Body of pancreas (tissue), 4 donors: ENCODE measurements around the gene MCF2L2. TPM values are rescaled to one million over a fixed set of nuclear protein-coding genes. Genes with fewer than 3 reads are reported as not detected.

ENCODE experiments used
- ATAC-seq: fragments of 150-250 bp; one replicate; pipeline ENCODE4 v1.9.1; 2016
- DNase-seq, 4 donors: peaks; one replicate each; pipeline ENCODE4 v3.0.0-alpha.2; 2019
- H3K27ac ChIP-seq, 4 donors: fragments of 200-600 bp; sonication (generic); 1 replicate in 3 of 4; 2 replicates in 1 of 4; pipeline versions ENCODE4 v1.5.1 to v1.6.1; 2016 to 2019; ENCODE audit warnings: mild to moderate bottlenecking in 1 of 4, mixed read lengths in 1 of 4, moderate library complexity in 1 of 4
- H3K27me3 ChIP-seq, 2 donors: fragments of 200-600 bp; sonication (generic); one replicate each; pipeline ENCODE4 v1.6.0; 2016; ENCODE audit warnings: mild to moderate bottlenecking in 1 of 2
- H3K36me3 ChIP-seq, 2 donors: fragments of 200-600 bp; sonication (generic); replicated peaks in 1 of 2; 2 replicates each; pipeline ENCODE4 v1.5.1; 2016; ENCODE audit warnings: low read depth in 2 of 2; ENCODE audit not compliant: insufficient read depth in 1 of 2
- H3K4me1 ChIP-seq: fragments of 200-600 bp; sonication (generic); one replicate; pipeline ENCODE4 v1.6.0; 2016
- H3K4me3 ChIP-seq, 2 donors: fragments of 200-600 bp; sonication (generic); 1 replicate in 1 of 2; 2 replicates in 1 of 2; pipeline ENCODE4 v1.5.1; 2016 to 2019
- H3K9me3 ChIP-seq, 3 donors: fragments of 200-600 bp; sonication (generic); 1 replicate in 2 of 3; 2 replicates in 1 of 3; pipeline ENCODE4 v1.5.1; 2016
- CTCF ChIP-seq, 7 experiments: fragments of 450-650 bp in 4 of 7; fragments of 200-600 bp in 3 of 7; sonication (generic) in 3 of 7; IDR thresholded peaks; one replicate each; pipeline ENCODE4 v1.5.1; 2016 to 2019; ENCODE audit warnings: antibody characterized with exemption in 7 of 7
- POLR2A ChIP-seq, 3 donors: fragments of 450-650 bp; IDR thresholded peaks; one replicate each; pipeline ENCODE4 v1.6.1; 2016; ENCODE audit warnings: antibody characterized with exemption in 3 of 3, mild to moderate bottlenecking in 2 of 3
- WGBS, 2 donors: methylation state at CpG; one replicate each; pipeline ENCODE4 v1.1.5; 2017; 5-methylcytosine and 5-hydroxymethylcytosine counted together
- intact Hi-C: fragments of 100-400 bp; cut with DNase I; formaldehyde crosslinking; loops from one replicate; pipeline ENCODE4 v1.15.1; 2023
- total RNA-seq, 2 donors: library from RNA; depleted of rRNA; stranded (reverse); fragments of >200 nt; gene quantifications; one replicate each; pipeline ENCODE4 v1.1.0, GENCODE V29; 2016

The MCF2L2 gene
- total RNA-seq, 2 donors from 2014 or later = 0.26 TPM; not detected in 1

GRCh38 chr3:183252973-183253527 is 175.4 kb downstream of the MCF2L2 start, which contains the start of gene B3GNT5:
TSS of gene B3GNT5 (plus strand) at chr3:183253253. CDS start at chr3:183269799, 16,546 bp downstream.
- no peaks in the 10 kb centered on the region for H3K9me3 ChIP-seq
- 0% methylated on average over 4 to 39 of the region's 43 CpGs for WGBS, 2 donors
- H3K36me3 ChIP-seq = no peaks in the 10 kb centered on the region
- TF ChIP-seq POLR2A (IDR thresholded peaks at IDR 0.05) (peak in 2 of 3 donors; percentile 56 to 61), CTCF (IDR thresholded peaks at IDR 0.05) (no peak)
- intact Hi-C loops = no loop called here
- peaks cover 12% of the 10 kb centered on the region for H3K4me1 ChIP-seq
- peak; percentile 79 to 90 (median 88) for DNase-seq
- no peaks in the 10 kb centered on the region for H3K27me3 ChIP-seq
- H3K27ac ChIP-seq = peak within 1 kb of the TSS; percentile 89 to 96 (median 91)
- peak within 1 kb of the TSS; percentile 50 to 70 for H3K4me3 ChIP-seq
- ATAC-seq = peak; percentile 80

GRCh38 chr3:183252118-183252782 is 176.2 kb downstream of the MCF2L2 start:
- peak overlapping the region; percentile 89 to 96 (median 91) for H3K27ac ChIP-seq
- 65 to 75% methylated on average over 5 of the region's 5 CpGs for WGBS, 2 donors

GRCh38 chr3:183249006-183249718 is 179.3 kb downstream of the MCF2L2 start:
- Histone ChIP-seq H3K4me1 (no peaks in the 10 kb centered on the region), H3K27me3 (no peaks in the 10 kb centered on the region), H3K36me3 (no peaks in the 10 kb centered on the region), H3K9me3 (no peaks in the 10 kb centered on the region), H3K27ac (no peak overlapping the region), H3K4me3 (no peak overlapping the region)
- ATAC-seq (no peak), DNase-seq (no peak)
- WGBS, 2 donors = 72 to 79% methylated on average over 6 of the region's 6 CpGs
- intact Hi-C loops = no loop called here
- TF ChIP-seq POLR2A (IDR thresholded peaks at IDR 0.05) (no peak), CTCF (IDR thresholded peaks at IDR 0.05) (no peak)

More at GRCh38 chr3:183252118-183252782, 176.2 kb downstream of the MCF2L2 start:
- DNase-seq (no peak), ATAC-seq (no peak)
- H3K27me3 ChIP-seq = no peaks in the 10 kb centered on the region
- H3K4me1 ChIP-seq = peaks cover 12% of the 10 kb centered on the region
- intact Hi-C loops = no loop called here
- no peak for TF ChIP-seq CTCF (IDR thresholded peaks at IDR 0.05)
- no peak for TF ChIP-seq POLR2A (IDR thresholded peaks at IDR 0.05)
- H3K9me3 ChIP-seq = no peaks in the 10 kb centered on the region
- H3K36me3 ChIP-seq = no peaks in the 10 kb centered on the region
- no peak overlapping the region for H3K4me3 ChIP-seq

GRCh38 chr3:183247011-183247589 is 181.3 kb downstream of the MCF2L2 start:
- Histone ChIP-seq H3K27ac (no peak overlapping the region), H3K9me3 (peaks cover 0 to 8% (median 0%) of the 10 kb centered on the region in 3 donors), H3K36me3 (no peaks in the 10 kb centered on the region), H3K27me3 (no peaks in the 10 kb centered on the region), H3K4me1 (no peaks in the 10 kb centered on the region), H3K4me3 (no peak overlapping the region)
- ATAC-seq (no peak), DNase-seq (no peak)
- 68 to 74% methylated on average over 6 of the region's 6 CpGs for WGBS, 2 donors
- intact Hi-C loops = no loop called here
- TF ChIP-seq POLR2A (IDR thresholded peaks at IDR 0.05) = no peak
- TF ChIP-seq CTCF (IDR thresholded peaks at IDR 0.05) = no peak
